Type B pancreatic cell (in vitro differentiated cells): ENCODE measurements around the gene ANAPC13. TPM values are rescaled to one million over a fixed set of nuclear protein-coding genes. Genes with fewer than 3 reads are reported as not detected.

ENCODE experiments used
- DNase-seq: peaks from one replicate; pipeline ENCODE4 v3.0.0; 2021; ENCODE audit warnings: mixed read lengths; ENCODE audit not compliant: unreplicated experiment; ENCODE audit errors: extremely low spot score
- H3K27ac Mint-ChIP-seq: 2 replicates; pipeline ENCODE4 v1.8.0; 2021; ENCODE audit warnings: mild to moderate bottlenecking, mixed read lengths
- H3K27me3 Mint-ChIP-seq: 2 replicates; pipeline ENCODE4 v1.8.0; 2021; ENCODE audit warnings: mixed read lengths
- H3K36me3 Mint-ChIP-seq: 2 replicates; pipeline ENCODE4 v1.8.0; 2021; ENCODE audit warnings: mixed read lengths
- H3K4me1 Mint-ChIP-seq: one replicate; pipeline ENCODE4 v1.8.0; 2021; ENCODE audit warnings: mixed read lengths; ENCODE audit not compliant: unreplicated experiment
- H3K4me3 Mint-ChIP-seq: 2 replicates; pipeline ENCODE4 v1.8.0; 2021; ENCODE audit warnings: mild to moderate bottlenecking, mixed read lengths
- H3K9me3 Mint-ChIP-seq: 2 replicates; pipeline ENCODE4 v1.8.0; 2021; ENCODE audit warnings: mixed read lengths
- total RNA-seq: library from RNA; stranded (reverse); gene quantifications from 2 replicates; pipeline ENCODE4 v1.2.1, GENCODE V29; 2021; ENCODE audit warnings: low replicate concordance
- TF ChIP-seq, protein P1 (sequence below): fragments of 200-600 bp; sonication (generic); conservative IDR thresholded peaks from 2 replicates; pipeline ENCODE4 v1.5.0; 2021; ENCODE audit warnings: antibody characterized with exemption, mild to moderate bottlenecking

The ANAPC13 gene
- total RNA-seq, 1 donor from 2014 or later = 57.0 TPM

DNA sequence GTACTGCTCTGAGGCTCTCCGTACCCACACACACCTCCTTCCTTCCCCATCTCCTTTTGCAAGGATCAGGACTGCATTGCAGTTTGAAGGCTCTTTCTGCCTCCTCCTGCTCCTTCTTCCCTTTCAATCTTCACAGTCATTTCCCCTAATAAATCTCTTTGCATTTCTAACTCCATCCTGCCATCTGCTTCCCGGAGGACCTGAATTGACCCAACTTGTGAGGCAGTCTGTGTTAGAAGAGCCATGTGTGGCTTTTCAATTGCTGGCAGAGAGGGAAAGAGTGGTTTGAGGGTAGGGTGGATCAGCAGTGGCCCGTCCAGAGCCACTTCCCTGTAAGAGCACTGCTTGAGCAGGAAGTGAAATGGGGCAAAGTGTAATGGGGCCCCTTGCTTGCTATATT, 35.8 kb downstream of the ANAPC13 start:
- TF ChIP-seq, protein P1, sequence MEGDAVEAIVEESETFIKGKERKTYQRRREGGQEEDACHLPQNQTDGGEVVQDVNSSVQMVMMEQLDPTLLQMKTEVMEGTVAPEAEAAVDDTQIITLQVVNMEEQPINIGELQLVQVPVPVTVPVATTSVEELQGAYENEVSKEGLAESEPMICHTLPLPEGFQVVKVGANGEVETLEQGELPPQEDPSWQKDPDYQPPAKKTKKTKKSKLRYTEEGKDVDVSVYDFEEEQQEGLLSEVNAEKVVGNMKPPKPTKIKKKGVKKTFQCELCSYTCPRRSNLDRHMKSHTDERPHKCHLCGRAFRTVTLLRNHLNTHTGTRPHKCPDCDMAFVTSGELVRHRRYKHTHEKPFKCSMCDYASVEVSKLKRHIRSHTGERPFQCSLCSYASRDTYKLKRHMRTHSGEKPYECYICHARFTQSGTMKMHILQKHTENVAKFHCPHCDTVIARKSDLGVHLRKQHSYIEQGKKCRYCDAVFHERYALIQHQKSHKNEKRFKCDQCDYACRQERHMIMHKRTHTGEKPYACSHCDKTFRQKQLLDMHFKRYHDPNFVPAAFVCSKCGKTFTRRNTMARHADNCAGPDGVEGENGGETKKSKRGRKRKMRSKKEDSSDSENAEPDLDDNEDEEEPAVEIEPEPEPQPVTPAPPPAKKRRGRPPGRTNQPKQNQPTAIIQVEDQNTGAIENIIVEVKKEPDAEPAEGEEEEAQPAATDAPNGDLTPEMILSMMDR = no peak
- no peak overlapping the region for H3K4me3 Mint-ChIP-seq

DNA sequence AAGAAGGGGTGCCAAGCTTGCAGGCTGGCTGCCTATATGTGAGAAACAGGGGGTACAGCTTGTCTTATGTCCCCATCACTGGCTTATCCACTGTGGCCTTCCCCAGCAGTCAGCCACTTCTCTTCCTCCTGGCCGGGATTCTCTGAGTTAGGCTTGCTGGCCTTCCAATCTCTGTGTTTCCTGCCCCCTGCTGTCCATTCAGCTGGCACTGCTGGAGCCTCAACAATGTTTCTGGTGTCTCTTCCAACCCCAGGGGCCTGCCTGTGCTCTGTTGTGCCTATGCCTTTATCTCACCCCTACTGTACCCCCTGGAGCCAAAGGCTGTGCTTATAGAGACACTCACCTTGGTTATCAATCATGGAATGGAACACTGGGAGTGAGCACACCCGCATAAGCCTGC, 36.5 kb downstream of the ANAPC13 start:
- peaks cover 4% of the 10 kb centered on the region for H3K27me3 Mint-ChIP-seq
- TF ChIP-seq, protein P1 = peak; percentile 58
- H3K9me3 Mint-ChIP-seq = peaks cover 9% of the 10 kb centered on the region
- no peaks in the 10 kb centered on the region for H3K36me3 Mint-ChIP-seq
- no peak for DNase-seq
- no peak overlapping the region for H3K4me3 Mint-ChIP-seq
- peaks cover 13% of the 10 kb centered on the region for H3K4me1 Mint-ChIP-seq
- H3K27ac Mint-ChIP-seq = no peak overlapping the region

More for the DNA sequence above, 35.8 kb downstream of the ANAPC13 start:
- peaks cover 5% of the 10 kb centered on the region for H3K9me3 Mint-ChIP-seq
- H3K27me3 Mint-ChIP-seq = peaks cover 4% of the 10 kb centered on the region
- peaks cover 13% of the 10 kb centered on the region for H3K4me1 Mint-ChIP-seq
- H3K36me3 Mint-ChIP-seq = no peaks in the 10 kb centered on the region
- H3K27ac Mint-ChIP-seq = no peak overlapping the region
- DNase-seq = no peak

DNA sequence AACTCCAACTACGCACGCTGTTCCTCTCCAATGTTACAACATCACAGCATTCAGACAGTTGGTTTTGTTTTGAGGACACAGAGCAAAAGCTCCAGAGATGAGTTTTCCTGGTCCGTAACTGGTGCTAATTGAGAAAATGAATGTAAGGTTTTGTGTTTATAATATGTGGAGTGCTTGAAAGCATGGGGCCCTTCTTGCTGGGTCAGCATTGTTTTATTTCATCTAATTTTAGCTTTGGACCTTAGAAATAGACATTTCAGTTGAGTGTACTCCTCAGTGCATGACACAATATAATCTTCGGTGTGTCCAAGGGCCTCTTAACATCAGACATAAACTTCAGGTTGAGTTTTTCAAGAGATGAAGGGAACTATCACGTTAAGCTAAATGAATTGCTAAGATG, 37.1 kb downstream of the ANAPC13 start:
- Mint-ChIP-seq H3K4me1 (peaks cover 13% of the 10 kb centered on the region), H3K9me3 (peaks cover 9% of the 10 kb centered on the region), H3K36me3 (no peaks in the 10 kb centered on the region), H3K27ac (no peak overlapping the region), H3K4me3 (no peak overlapping the region), H3K27me3 (peaks cover 2% of the 10 kb centered on the region)
- TF ChIP-seq, protein P1 = no peak
- no peak for DNase-seq

DNA sequence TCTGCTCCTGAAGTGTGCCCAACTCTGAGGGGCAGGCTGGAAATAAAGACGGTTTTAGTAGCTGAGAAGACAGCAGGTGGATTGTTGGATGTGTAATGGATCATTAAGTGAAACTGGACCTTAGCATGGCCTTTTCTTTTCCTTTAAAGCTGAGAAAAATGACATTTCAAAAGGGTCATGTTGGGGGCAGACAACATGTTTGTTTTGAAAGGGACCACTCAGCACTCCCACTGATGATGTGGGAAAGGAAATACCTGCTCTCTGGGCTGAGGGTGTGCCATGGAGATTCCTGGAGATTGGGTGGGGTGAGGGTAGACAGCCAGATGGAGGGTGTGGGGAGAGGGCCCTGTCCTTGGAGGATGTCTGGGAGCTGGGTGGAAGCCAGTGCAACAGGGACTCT, 38.4 kb downstream of the ANAPC13 start:
- no peak overlapping the region for H3K4me3 Mint-ChIP-seq
- H3K27me3 Mint-ChIP-seq = no peaks in the 10 kb centered on the region
- no peak for DNase-seq
- peak overlapping the region; percentile 25 for H3K27ac Mint-ChIP-seq
- TF ChIP-seq, protein P1 = no peak
- peaks cover 13% of the 10 kb centered on the region for H3K4me1 Mint-ChIP-seq
- peaks cover 9% of the 10 kb centered on the region for H3K9me3 Mint-ChIP-seq
- no peaks in the 10 kb centered on the region for H3K36me3 Mint-ChIP-seq

DNA sequence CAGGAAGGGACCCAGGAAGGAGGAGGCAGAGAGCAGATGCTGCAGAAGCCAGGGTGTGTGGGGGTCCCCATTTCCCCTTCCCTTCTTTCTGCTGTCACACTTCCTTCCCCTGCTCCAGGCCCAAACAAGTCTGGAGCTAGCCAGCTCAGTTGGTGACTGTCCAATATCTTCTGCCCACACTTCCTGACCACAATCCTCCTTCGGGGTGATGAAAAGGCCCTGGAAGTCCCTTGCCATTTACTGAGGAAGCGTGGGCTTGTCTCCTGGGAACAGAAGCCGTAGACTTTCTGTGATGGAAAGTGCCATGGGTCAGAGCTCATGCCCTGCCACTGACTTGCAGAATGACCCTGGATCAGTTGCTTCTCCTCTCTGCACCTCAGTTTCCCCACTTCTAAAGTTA, 39.0 kb downstream of the ANAPC13 start:
- Mint-ChIP-seq H3K27me3 (no peaks in the 10 kb centered on the region), H3K4me3 (no peak overlapping the region), H3K9me3 (peaks cover 9% of the 10 kb centered on the region), H3K36me3 (no peaks in the 10 kb centered on the region), H3K4me1 (peaks cover 13% of the 10 kb centered on the region), H3K27ac (no peak overlapping the region)
- DNase-seq = no peak
- TF ChIP-seq, protein P1 = no peak

DNA sequence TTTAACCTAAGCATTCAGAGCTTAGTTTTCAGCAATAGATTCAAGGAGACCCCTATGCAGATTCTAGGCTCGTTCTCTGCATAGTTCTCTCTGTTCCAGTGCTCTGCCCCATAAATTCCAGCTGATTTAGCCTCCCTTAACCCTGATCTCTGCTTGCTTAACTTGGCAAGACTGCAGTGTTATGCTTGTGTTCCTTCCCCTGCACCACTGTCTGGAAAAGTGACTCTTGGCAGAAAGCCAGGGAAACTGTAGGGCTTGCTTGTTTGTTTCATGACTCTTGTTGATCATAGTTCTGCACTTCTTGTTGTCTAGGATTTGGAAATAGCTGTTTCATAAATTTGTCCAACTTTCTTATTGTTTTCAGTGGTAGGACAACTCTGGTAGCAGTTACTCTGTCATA, 40.1 kb downstream of the ANAPC13 start:
- H3K27ac Mint-ChIP-seq = no peak overlapping the region
- peaks cover 15% of the 10 kb centered on the region for H3K9me3 Mint-ChIP-seq
- TF ChIP-seq, protein P1 = no peak
- H3K4me3 Mint-ChIP-seq = no peak overlapping the region
- no peaks in the 10 kb centered on the region for H3K27me3 Mint-ChIP-seq
- H3K4me1 Mint-ChIP-seq = peaks cover 13% of the 10 kb centered on the region
- no peaks in the 10 kb centered on the region for H3K36me3 Mint-ChIP-seq
- DNase-seq = no peak
